IPS DF 6.9 (cell line): ENCODE data around the gene CBARP.
A peak's percentile ranks its signal among the peaks of the same experiment; 100 is the strongest.

Source experiments
- DNase-seq: peaks from one replicate; pipeline ENCODE4 v3.0.0-alpha.2; 2013; ENCODE audit warnings: low read depth, low spot score
- H3K27ac ChIP-seq: one replicate; pipeline ENCODE4 v1.5.1; 2013; ENCODE audit warnings: low read length, control low read depth
- H3K27me3 ChIP-seq: 2 replicates; pipeline ENCODE4 v1.6.1; 2013; ENCODE audit warnings: mild to moderate bottlenecking, low read length; ENCODE audit not compliant: control insufficient read depth, insufficient read depth
- H3K36me3 ChIP-seq: 2 replicates; pipeline ENCODE4 v1.6.1; 2013; ENCODE audit warnings: low read length; ENCODE audit not compliant: control insufficient read depth, insufficient read depth
- H3K4me1 ChIP-seq: 2 replicates; pipeline ENCODE4 v1.6.1; 2013; ENCODE audit warnings: low read length; ENCODE audit not compliant: control insufficient read depth, insufficient read depth
- H3K4me3 ChIP-seq: 2 replicates; pipeline ENCODE4 v1.5.1; 2013; ENCODE audit warnings: mild to moderate bottlenecking, low read length
- H3K9me3 ChIP-seq: 2 replicates; pipeline ENCODE4 v1.6.1; 2013; ENCODE audit warnings: low read length, inconsistent platforms; ENCODE audit not compliant: control insufficient read depth, insufficient read depth
- WGBS: extraction: QIAGEN DNeasy Blood & Tissue Kit; methylation state at CpG from one replicate; pipeline ENCODE4 v1.1.7; 2013; ENCODE audit warnings: mixed read lengths, missing lambda C conversion rate; ENCODE audit not compliant: insufficient read length, insufficient coverage; 5-methylcytosine and 5-hydroxymethylcytosine counted together

CBARP gene

DNA sequence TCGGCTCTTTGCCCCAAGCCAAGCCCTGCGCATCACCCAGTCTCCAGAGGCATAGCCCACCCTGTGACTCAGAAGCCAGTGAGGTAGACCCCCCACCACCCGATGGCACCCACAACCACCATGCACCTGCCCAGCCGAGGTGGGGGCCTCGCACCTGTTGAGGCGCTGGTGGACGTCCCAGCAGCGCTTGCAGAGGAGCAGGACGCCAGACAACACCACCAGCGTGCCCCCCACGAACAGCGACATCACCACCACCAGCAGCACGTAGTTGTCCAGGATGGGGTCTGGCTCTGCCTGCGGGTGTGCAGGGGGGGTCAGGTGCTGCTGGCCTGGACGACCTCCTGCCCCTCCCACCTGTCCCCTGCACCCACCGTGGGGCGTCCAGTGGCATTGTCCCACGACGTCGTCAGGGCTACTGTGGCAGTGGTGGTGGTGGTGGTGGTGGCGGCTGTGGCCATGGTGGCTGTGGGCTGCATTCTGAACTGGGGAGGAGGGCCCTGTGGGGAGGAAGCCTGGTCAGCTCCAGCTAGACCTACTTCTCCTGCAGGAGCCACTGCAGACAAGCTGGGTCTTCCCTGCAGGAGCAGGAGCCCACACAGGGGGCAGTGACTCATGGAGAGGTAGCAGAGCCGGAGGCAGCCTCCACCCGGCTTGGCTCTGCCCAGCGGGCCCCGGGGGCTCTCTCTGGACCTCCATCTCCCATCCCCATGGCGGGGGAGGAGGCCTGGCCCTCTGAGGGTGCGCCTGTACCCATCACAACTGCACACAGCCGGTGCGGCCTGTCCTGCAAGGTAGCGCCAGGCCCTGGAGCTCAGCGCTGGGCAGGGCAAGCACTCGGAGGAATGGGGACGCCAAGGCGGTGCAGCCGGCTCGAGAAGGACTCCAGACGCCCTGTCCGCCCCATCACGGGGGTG, 1.9 kb downstream of the CBARP start:
- no peaks in the 10 kb centered on the region for H3K27me3 ChIP-seq
- no peak overlapping the region for H3K27ac ChIP-seq
- DNase-seq: no peak

DNA sequence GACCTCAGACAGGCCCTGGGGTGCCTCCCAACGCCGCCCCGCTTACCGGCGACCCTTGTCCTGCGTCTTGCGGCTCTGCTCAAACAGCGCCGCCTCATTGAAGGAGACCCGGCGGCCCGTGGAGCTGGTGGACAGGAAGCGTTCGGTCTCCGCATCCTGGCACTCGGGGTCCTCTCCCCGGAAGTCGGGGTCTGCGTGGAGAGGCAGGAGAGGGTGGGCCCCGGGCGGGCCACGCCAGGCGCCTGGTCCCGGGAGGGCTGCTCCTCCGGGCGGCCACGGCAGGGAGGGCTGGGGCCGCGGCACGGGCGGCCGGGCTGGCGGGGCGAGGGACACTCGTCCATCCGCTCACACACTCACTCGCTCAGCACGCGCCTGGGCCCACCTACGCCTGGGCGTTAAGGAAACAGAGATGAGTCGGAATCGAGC, 2.8 kb downstream of the CBARP start:
- Histone ChIP-seq H3K27me3 (no peaks in the 10 kb centered on the region), H3K36me3 (peaks cover 33% of the 10 kb centered on the region), H3K4me1 (peaks cover 5% of the 10 kb centered on the region; the same call in 1 of the 2 replicates), H3K4me3 (no peak overlapping the region), H3K27ac (no peak overlapping the region), H3K9me3 (no peaks in the 10 kb centered on the region)
- WGBS: no CpG with 5 or more reads among the region's 43 CpGs
- DNase-seq: no peak

More for the DNA sequence above, 1.9 kb downstream of the CBARP start:
- WGBS: no CpG with 5 or more reads among the region's 39 CpGs
- no peaks in the 10 kb centered on the region for H3K9me3 ChIP-seq
- H3K4me1 ChIP-seq: peaks cover 5% of the 10 kb centered on the region; the same call in 1 of the 2 replicates
- peak overlapping the region; percentile 14; the same call in 1 of the 2 replicates for H3K4me3 ChIP-seq
- H3K36me3 ChIP-seq: peaks cover 29% of the 10 kb centered on the region

DNA sequence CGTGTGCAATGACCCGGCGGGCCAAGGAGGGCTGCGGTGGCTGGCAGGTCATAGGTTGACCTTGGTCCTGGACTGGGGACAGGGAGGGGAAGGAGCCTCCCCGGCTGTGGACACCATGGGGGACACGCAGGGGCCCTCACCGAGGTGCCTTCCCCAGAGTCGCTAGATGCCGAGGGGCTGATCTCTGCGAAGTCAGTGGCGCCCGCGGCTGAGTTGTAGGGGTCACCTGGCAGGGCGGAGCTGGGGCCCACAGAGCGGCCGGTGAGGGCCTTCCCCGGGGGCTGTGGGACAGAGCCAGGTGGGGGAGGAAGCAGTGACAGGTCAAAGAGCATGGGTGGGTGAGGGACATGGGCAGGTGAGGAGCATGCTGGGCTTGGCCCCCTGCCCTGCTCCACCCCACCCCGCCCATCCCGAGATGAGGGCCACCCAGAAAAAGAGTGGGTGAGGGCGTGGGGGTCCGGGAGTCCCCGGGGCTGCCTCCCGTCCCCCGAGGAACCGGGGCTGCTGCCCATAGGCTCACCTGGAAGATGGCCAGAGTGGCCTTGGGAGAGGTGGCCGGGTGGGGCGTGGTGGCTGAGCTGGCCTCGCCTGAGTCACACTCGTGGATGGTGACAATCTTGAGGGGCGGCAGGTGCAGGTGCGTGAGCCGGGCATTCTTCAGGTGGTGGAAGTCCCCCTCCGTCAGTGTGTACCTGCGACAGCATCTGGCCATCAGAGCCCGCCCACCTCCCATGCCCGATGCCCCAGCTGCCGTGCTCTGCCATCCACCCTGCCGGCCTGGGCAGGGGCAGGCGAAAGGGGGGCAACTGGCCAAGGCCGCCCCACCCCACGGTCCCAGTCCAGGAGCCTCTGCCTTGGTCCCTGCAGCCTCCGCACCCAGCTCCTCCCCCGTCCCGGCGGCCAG, 3.5 kb downstream of the CBARP start:
- Histone ChIP-seq H3K27ac (no peak overlapping the region), H3K9me3 (no peaks in the 10 kb centered on the region), H3K4me1 (peaks cover 3% of the 10 kb centered on the region; the same call in 1 of the 2 replicates), H3K36me3 (peaks cover 39% of the 10 kb centered on the region), H3K4me3 (no peak overlapping the region), H3K27me3 (no peaks in the 10 kb centered on the region)
- WGBS: no CpG with 5 or more reads among the region's 45 CpGs
- DNase-seq: no peak

GRCh38 chr19:1233115-1233667, 4.6 kb downstream of the CBARP start:
- Histone ChIP-seq H3K27ac (no peak overlapping the region), H3K9me3 (no peaks in the 10 kb centered on the region), H3K36me3 (peaks cover 45% of the 10 kb centered on the region), H3K4me3 (no peak overlapping the region), H3K4me1 (peaks cover 2% of the 10 kb centered on the region; the same call in 1 of the 2 replicates), H3K27me3 (no peaks in the 10 kb centered on the region)
- DNase-seq: no peak
- no CpG with 5 or more reads among the region's 24 CpGs for WGBS

- WGBS: no CpG with 5 or more reads among the region's 15 CpGs
- Histone ChIP-seq H3K9me3 (no peaks in the 10 kb centered on the region), H3K4me3 (no peak overlapping the region), H3K4me1 (no peaks in the 10 kb centered on the region; the same call in 1 of the 2 replicates), H3K36me3 (peaks cover 51% of the 10 kb centered on the region), H3K27ac (no peak overlapping the region), H3K27me3 (no peaks in the 10 kb centered on the region)
- no peak for DNase-seq
Measured at GRCh38 chr19:1232652-1233072, 5.1 kb downstream of the CBARP start.

GRCh38 chr19:1231729-1232637, 5.8 kb downstream of the CBARP start:
- no peaks in the 10 kb centered on the region for H3K27me3 ChIP-seq
- H3K4me1 ChIP-seq: no peaks in the 10 kb centered on the region; the same call in 1 of the 2 replicates
- H3K9me3 ChIP-seq: no peaks in the 10 kb centered on the region
- peaks cover 52% of the 10 kb centered on the region for H3K36me3 ChIP-seq
- H3K4me3 ChIP-seq: no peak overlapping the region
- no peak overlapping the region for H3K27ac ChIP-seq
- DNase-seq: no peak
- no CpG with 5 or more reads among the region's 15 CpGs for WGBS

DNA sequence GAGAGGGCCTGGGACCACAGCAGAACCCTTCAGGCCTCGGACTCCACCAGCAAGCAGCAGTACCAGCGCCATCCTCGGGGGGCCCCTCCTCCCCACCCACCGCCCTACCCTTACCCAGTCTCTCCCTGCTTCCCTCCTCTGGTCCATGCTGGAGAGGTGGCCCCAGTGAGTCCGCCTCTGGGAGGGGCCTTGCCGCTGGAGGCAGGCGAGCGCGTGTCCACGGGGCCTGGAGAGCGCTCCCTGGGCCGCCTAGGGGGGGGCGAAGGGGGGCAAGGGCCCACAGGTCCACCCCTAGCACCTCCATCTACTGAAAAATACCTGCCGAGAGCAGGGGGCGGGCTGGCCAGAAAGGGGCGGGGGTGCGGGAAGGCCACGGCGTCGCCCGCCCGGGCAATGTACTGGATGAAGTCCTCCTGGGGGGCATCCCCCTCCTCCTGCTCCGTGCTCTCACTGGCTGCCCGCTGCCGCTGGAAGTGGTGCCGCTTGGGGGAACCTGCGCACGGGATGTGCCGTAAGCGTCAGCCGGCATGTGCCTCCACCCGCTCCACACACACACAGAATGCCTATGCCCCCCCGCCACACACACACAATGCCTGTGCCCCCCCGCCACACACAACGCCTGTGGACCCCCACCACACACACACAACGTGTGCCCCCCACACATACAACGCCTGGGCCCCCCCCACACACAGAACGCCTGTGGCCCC, 6.9 kb downstream of the CBARP start:
- Histone ChIP-seq H3K4me1 (no peaks in the 10 kb centered on the region; the same call in 1 of the 2 replicates), H3K4me3 (no peak overlapping the region), H3K27ac (no peak overlapping the region), H3K27me3 (no peaks in the 10 kb centered on the region), H3K9me3 (no peaks in the 10 kb centered on the region), H3K36me3 (peaks cover 56% of the 10 kb centered on the region)
- DNase-seq: no peak
- WGBS: no CpG with 5 or more reads among the region's 38 CpGs

DNA sequence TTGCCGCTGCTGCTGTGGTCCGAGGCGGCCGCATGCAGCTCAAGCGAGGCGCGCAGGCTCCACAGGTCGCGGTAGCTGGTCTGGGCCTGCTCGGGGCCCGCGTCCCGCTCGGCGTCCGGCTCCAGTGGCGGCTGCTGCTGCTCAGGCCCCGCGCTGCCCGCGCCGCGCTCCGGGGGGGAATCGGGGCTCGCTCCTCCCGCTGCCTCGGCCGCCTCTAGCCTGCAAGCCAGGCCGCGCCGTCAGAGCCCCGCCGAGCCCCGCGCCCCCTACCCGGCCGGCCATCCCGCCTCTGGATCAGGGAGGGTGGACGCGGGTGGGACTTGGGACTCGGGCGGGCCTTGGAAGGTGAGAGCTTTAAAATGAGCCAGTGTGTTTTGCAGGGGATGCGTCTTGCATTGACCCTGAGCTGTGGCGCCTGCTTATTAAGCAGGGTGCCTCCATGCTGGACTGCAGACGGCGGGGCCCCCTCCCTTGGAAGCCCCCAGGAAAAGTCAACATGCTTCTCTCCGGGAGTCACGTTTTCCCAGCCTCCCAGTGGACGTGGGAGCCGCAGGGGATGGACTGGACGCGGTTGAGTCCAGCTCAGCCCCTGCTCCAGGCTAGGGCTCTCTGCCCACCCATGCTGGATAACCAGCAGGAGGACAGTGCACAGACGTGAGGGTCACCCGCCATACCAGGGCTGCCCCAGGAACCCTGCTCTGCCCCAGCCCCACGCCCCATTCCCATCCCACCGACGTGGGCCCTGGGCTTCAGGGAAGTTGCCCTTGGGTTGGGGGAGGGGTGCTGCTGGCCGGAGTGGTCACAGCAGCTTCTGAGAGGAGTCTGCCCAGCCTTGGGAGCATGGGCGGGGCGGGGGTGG, 7.7 kb downstream of the CBARP start:
- Histone ChIP-seq H3K27me3 (no peaks in the 10 kb centered on the region), H3K27ac (no peak overlapping the region), H3K36me3 (peaks cover 49% of the 10 kb centered on the region), H3K4me3 (no peak overlapping the region), H3K9me3 (no peaks in the 10 kb centered on the region), H3K4me1 (no peaks in the 10 kb centered on the region; the same call in 1 of the 2 replicates)
- DNase-seq: no peak
- WGBS: no CpG with 5 or more reads among the region's 61 CpGs
